HG03571 (cell line): ENCODE data around the gene GPR158.

Source experiments
- ATAC-seq: cut with Tn5 transposase; IDR thresholded peaks from one replicate; pipeline ENCODE4 v1.9.1; 2021; ENCODE audit not compliant: unreplicated experiment

The GPR158 gene

DNA sequence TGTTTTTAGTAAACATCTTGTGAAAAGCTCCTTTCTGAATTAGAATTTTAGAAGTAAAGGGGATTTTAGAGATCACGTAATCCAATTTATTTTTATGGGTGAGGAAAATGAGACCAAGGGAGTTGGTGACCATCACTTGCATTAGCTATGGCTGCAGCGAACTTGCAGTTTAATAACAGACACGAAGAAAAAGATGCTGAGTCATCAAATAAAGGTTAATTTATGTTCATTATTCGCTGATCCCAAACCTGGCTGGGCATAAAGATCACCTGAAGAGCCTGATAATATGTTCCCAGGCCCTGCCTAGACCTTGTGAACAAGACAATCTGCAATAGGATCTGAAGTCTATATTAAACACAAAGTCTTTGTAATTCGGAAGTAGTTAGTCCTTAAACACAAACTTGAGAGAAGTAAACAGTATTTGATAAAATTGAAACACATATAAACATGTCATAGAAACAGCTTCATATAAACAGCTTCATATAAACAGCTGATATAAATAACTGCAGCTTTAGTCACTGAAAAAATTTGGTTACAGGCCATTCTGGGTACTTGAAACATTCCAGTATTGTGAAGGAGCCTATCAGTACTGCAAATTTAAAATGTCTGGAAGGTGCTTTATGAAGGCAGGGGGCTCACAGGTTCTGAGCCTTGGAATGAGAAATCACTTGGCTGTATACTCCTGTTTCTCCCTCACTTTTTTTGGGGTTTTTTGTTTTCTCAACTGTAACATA lies 16.5 kb downstream of the GPR158 start:
- ATAC-seq, result no peak

DNA sequence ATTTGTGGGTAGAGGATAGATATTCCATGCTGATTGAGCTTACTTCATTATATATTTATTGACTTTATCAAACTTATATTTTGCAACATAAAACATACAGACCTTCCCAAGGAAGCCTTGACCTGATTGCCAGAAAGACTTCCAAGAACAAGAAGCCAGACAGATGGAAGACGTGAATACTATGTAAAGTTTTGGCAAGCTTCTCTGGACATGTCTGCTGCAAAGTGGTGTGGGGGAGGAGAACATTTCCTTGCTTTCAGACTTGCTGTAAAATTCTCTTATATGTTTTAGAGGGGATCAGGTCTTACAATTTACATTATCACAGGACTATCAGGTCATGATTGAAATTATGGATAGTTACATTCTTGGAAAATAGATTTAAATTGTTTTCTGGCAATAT lies 23.4 kb downstream of the GPR158 start:
- ATAC-seq, result no peak

DNA sequence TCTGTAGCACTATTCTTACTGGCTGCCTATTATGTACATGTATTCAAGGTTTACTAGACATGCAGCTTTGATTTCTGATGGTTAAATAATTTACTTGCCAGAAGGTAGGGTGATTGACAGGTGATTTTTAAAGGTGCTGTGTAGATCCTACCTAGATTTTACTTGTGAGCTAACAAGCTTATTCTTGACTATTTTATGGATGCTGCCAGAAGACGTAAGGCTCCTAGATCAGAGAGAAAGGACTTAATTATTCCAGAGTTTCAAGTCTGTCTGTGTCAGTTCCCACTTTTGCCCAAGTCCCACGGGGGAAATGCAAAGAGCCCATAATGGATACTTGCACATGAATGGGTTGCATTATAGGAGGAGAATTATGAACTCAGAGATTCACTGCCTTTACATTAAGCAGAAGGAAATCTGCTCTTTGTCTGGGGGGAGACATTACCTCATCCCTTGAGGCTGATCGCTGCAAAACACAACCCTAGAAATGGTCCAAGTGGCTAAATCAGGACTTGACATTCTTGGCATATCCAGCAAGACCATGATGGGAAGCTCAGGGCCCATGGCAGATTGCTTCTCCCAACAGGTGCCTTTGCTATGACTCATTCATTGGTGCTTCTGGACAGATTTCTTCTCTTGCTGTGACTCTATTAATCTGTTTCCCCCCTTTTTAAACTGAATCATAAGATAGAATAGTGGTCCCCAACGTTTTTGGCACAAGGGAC lies 32.1 kb downstream of the GPR158 start:
- ATAC-seq, result no peak

DNA sequence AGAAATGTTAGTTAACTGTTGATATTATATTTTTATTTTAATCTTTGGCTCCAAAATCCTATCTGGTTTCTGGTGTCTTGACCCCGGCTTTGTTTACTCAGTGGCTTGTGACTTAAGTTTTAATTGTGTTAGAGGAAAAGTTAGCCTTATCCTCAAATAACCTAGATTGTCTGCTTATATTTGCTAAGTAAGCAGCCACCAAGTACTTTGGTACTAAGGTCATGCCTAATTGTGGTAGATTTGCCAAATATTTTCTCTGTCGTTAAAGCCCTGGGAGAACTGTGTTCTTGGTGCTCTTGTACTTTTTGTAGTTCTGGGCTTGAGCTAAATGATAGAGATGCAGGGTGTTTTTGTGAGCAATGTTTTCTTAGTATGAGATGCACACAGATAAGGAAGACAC lies 34.8 kb downstream of the GPR158 start:
- ATAC-seq, result no peak

DNA sequence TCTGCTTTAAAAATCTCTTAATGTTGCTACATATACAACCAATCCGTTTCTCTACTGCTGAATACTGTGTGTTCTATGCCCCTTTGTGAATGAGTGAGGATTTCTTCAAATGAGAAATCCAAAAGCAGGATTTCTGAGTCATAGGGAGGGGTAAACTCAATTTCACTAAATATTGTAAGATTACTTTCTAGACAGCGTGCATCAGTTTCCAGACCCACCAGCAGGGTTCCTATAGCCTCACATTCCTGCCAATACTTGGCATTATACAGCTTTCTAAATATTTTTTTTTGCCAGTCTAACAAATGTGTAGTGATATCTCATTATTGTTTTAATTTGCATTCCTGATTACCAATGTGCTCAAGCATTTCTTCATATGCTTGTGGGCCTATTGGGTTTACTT lies 35.5 kb downstream of the GPR158 start:
- ATAC-seq, result no peak

DNA sequence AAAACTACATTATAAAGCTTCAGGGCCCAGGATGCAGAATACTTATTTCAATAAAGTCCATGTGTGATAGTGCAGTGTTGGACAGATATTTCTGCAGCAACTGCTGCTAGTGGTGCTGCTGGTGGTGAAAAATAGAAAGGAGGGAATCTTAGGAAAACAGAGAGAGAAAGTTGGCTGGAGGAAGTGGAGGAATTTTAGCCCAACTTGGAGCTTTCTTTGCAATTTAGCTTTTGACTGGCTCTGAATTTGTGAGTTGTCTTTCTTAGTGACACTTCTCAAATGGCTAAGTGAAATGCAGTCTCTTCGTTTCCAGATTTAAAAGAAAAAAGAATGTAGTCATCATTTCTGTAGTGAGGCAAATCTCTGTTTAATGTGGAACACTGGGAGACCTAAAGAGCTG lies 45.4 kb downstream of the GPR158 start:
- no peak for ATAC-seq

DNA sequence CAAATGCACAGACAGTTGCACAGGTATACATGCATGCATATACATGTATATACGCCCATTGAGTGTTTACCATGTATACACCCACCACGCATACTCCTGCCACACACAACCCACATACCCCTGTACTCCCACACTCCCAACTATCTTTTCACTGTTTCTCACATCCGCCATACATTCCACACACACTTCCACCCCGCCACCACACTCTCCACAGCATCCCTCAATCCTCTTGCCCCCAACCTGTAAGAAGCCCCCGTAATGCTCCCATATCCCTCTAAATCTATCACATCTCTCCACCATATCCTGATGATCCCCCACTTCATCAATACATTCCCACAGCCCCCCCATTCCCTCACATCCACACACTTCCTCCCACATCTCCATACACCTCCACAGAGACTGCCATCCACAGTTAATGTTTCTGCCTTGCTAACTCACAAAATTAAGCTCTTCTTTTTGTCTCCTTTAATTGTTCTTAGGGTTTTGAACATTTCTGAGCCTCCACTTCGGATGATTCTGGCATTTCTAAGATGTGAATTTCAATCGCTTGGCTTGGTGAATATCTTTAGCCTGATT lies 47.4 kb downstream of the GPR158 start:
- no peak for ATAC-seq

DNA sequence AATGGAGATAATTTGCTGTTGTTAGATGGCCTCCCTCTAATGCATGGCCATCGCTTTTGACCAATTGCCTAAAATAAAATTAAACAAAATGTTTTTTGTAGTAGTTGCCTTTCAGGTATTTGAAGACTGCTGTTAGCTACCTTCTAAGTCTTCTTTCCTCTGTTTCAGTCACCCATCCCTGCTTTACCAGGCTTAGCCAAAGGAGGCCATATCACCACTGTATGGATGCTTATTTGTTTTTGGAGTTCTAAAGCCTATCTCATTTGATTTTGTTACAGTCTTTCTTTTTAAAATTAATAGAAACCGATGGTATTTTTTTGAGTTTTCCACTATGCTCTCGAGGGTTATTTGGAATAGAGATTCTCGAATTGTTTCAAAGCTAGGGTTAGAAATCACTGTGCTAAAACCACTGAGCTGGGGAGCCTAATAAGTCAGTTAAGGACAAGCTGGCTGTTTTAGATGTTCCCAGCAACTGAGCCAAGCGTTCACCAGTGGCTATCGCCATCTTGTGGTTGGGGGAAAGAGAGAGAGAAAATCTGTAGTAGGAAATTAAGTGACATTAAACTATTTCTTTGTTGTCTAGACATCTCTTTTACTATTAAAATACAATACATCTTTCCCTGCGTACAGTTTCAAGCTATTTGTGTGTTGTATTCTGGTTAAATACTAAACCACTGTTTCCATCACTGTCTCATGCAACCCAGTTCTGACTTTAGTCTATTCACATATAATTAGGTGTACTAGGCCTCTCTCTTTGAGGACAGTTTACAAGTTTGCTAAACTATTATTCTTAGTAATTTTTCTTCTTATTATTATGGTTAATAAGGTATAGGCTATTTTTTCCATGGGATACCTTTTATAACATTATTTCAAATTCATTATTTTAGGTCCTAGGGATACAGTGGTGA lies 52.2 kb downstream of the GPR158 start:
- no peak for ATAC-seq

DNA sequence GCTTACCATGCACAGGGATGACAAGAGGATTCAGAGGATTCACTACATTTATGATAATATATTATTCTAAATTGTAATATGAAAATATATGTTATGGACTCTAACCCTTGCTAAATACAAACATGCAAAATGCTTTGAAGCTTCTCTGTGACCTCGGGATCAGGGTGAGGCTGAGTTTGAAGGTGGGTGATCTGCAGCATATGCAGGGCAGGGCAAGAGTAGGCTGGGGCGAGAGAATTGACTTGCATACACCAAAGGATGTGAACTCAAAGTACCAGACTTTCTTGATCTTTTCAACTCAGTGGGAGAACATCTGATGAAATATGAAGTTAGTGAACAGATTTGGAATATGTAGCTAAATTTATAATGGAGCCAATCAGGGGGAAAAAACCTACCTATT lies 57.0 kb downstream of the GPR158 start:
- no peak for ATAC-seq

DNA sequence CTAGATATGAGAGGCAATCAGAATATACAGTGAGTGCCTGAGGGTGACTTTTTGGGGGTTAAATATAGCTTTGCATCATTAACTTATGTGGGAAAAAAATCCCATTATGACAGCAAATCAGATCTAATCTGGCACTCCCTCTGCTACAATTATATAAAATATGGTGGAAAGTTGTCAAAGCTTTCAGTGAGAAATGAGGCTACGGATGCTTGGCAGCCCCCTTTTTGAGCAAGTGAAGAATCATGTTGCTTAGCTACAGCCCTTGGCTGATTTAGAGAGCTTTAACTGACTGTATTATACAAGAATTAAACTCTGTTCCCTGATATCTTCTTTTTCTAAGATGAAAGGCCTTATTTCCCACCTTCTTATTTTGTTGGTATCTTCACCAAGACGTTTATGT lies 57.4 kb downstream of the GPR158 start:
- ATAC-seq, result no peak

DNA sequence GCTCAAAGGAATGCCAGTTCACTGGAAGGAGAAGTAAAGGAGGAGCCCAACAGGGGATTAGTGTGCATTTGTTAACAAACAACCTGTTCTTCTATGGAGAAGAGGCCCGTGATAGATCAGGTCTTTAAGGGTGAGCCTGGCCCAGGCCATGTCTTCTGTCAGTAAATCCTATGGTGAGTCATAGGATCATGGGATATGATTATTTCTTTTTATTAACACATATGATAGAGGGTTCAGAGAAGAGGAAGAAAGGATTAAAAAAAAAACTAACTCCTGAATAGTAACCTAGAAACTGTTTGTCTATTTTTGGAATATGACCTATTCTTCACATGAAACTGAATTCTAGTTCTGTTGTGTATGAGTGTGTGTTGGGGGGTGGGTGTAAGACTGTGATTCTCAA lies 70.4 kb downstream of the GPR158 start:
- ATAC-seq, result no peak

DNA sequence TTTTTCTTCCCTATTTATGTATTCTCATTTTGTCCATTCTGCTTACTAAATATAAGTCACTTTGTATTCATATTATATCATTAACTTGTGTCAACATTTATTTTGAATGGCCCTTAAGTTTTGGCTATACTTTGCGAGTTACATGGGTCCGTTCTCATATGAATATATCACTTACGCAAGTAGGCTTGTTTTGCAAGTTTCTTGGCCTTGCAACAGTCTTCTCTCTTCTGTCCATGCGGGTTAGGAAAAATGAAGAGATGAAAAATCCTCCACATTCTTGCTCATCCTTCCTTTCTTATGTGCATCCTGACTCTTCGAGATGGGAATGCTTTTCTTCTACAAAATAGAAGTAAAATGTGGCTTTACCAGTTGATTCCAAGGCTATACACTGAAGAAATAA lies 82.8 kb downstream of the GPR158 start:
- no peak for ATAC-seq

DNA sequence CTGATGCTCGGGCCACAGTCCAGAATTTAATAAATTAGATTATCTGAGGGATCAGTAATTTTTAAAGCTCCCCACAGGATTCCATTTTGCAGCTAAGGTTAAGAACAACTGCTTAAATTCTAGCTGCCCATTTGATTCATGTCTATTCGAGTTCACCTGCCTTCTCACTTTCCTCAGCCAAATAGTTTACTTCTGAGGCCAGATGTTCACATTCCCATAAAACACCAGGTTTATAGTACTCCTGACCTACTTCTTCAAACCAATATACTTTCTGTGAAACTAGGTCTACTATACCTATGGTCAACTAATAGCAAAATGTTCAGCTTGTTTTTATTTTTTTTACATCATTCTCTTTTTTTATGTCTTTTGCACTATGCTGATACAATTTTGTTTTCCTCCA lies 86.3 kb downstream of the GPR158 start:
- no peak for ATAC-seq

DNA sequence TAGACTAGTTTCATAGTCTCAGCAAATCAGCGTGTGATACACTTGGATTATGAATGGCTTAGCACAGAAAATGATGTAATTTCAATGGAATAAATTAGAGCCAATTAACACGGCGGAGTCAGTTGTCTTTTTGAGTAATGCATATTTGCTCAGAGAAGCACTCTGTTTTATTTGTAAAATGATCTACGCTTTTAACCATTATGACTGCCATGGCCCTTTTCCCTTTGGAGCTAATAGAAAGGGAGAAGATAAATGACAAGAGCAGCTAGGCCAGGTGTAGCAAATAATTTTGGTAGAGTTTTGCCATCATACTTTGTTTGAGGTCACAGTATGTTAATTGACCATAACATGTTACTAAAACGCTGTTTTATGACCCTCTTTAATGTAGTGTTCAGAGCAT lies 86.8 kb downstream of the GPR158 start:
- ATAC-seq, result no peak

DNA sequence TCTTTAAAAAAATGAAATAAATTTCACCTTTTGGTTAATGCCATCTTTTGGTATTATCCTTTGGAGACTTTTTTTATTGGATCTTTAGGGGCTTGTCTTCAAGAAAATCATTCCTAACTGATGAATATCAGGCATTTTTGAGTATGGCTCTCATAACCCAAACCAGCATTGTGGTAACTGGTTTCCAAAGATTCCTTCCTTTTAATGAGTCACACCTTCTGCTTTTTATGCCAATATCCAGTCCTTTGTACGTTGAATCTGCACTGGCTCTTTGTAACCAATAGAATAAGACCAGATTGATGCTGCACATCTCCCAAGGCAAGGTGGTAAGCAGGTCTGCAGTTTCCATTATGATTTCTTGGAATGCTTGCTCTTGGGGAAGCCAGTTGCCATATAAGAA lies 89.1 kb downstream of the GPR158 start:
- no peak for ATAC-seq

DNA sequence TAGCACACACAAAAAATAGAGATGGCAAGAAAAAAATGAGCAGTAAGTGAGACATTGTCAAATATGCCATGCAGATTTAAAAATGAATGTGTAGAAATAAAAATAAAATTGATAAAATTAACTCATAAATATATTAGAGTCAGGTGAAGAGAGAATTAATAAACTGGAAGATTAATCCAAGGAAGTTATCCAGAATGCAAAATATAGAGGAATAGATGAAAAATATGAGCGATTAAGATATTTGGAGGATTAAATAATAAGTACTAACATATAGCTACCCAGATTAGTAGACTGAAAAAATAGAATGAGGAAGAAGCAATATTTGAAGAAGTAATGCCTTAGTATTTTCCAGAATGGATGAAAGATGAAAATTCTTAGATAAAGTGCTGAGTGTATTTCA lies 103.4 kb downstream of the GPR158 start:
- no peak for ATAC-seq

DNA sequence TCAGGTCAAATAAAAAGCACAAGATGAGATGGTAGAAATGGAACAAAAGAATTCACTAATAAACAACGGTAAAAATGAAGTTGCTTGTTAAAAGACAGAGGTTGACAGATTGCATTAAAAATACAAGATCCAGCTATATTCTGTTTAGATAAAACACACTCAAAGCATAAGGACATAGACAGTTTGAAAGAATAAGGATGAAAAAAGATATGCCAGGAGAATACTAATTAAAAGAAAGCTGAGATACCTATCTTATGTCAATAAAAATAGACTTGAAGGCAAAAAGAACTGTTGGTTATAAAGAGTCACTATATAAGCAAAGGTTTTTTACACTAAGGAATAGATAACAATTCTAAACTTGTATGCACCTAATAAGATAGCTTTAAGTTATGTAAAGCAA lies 105.3 kb downstream of the GPR158 start:
- ATAC-seq, result no peak

DNA sequence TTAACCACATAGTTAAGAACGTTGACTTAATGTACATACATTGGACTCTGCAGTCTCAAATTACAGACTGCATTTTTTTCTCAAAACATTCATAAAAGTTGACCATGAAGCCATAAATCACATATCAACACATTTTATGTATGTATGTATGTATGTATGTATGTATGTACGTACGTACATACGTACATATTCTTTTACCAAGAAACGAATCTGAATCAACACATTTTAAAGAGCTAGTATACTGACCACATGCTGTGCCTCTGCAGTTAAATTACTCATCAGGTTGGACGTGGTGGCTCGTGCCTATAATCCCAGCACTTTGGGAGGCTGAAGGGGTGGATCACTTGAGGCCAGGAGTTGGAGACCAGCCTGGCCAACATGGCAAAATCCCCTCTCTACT lies 105.8 kb downstream of the GPR158 start:
- ATAC-seq, result no peak

DNA sequence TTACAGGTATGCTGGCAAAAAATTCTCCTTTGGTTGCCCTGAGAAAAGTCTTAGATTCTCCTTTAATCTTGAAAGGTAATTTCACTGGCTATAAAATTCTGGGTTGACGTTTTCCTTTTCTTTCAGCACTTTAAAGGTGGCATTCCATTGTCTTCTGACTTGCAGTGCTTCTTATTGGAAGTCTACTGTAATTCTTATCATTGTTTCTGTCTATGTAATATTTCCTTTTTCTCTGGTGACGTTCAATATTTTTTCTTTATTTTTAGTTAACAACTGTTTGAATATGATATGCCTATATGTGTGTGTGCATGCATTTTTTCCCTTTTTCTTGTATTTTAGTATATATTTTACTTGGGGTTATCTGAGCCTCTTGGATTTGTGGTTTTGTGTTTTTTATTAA lies 111.0 kb downstream of the GPR158 start:
- no peak for ATAC-seq

DNA sequence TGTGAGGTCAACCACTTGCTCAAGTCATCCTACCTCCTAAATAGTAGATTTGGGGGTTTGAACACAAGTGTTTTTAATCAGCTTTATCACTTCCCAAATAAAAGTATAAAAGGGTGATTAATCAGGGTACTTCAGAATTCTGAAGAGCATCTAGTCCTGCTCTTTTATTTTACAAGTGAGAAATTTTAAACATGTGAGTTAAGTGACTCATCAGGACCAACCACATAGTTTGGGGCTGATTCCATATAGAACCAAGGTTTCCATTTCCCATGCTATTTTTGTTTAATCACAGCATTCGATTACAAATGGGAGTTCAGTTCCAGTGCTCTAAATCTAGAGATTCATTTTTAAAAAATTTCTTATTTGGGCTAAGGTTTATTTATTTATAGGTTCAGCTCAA lies 113.4 kb downstream of the GPR158 start:
- ATAC-seq, result no peak
